OCI-LY1 (cell line): ENCODE data around the gene ACVR1.

Experiments used
- H2AFZ ChIP-seq: fragments of 200-600 bp; sonication (generic), shearing (Covaris generic); 2 replicates; pipeline ENCODE4 v1.6.0; 2014; ENCODE audit warnings: antibody characterized with exemption, mild to moderate bottlenecking, low read length
- H3F3A ChIP-seq: fragments of 200-600 bp; sonication (generic), shearing (Covaris generic); 2 replicates; pipeline ENCODE4 v1.6.0; 2014; ENCODE audit warnings: mild to moderate bottlenecking, antibody characterized with exemption, low read length, moderate library complexity; ENCODE audit not compliant: insufficient read depth
- H3K27ac ChIP-seq: fragments of 200-600 bp; sonication (generic); 2 replicates; pipeline ENCODE4 v1.5.1; 2014; ENCODE audit warnings: low read length, mixed run types, mild to moderate bottlenecking, low read depth; ENCODE audit not compliant: poor library complexity, severe bottlenecking
- H3K27me3 ChIP-seq: fragments of 200-600 bp; sonication (generic); 2 replicates; pipeline ENCODE4 v1.6.0; 2014; ENCODE audit warnings: antibody characterized with exemption, mild to moderate bottlenecking, low read length, moderate library complexity; ENCODE audit not compliant: insufficient read depth
- H3K36me3 ChIP-seq: fragments of 200-600 bp; sonication (generic); 2 replicates; pipeline ENCODE4 v1.6.1; 2014; ENCODE audit warnings: mild to moderate bottlenecking, antibody characterized with exemption, low read length, moderate library complexity, mixed read lengths; ENCODE audit not compliant: insufficient read depth
- H3K4me1 ChIP-seq: fragments of 200-600 bp; sonication (generic); 2 replicates; pipeline ENCODE4 v1.5.1; 2014; ENCODE audit warnings: mild to moderate bottlenecking, low read length, moderate library complexity; ENCODE audit not compliant: insufficient read depth, severe bottlenecking
- H3K4me2 ChIP-seq: fragments of 200-600 bp; sonication (generic), shearing (Covaris generic); 2 replicates; pipeline ENCODE4 v1.6.1; 2014; ENCODE audit warnings: low read length
- H3K4me3 ChIP-seq: fragments of 200-600 bp; sonication (generic); 2 replicates; pipeline ENCODE4 v1.5.1; 2014; ENCODE audit warnings: low read length, low read depth, mild to moderate bottlenecking, mixed read lengths; ENCODE audit not compliant: poor library complexity, severe bottlenecking
- H3K79me2 ChIP-seq: fragments of 200-600 bp; shearing (Covaris generic); 2 replicates; pipeline ENCODE4 v1.6.1; 2016; ENCODE audit warnings: mixed run types, low read length, mixed read lengths; ENCODE audit not compliant: insufficient read depth
- H3K9ac ChIP-seq: fragments of 200-600 bp; sonication (generic), shearing (Covaris generic); 2 replicates; pipeline ENCODE4 v1.6.1; 2014; ENCODE audit warnings: mild to moderate bottlenecking, low read length, mixed read lengths
- H3K9me2 ChIP-seq: fragments of 200-600 bp; sonication (generic), shearing (Covaris generic); 2 replicates; pipeline ENCODE4 v1.6.1; 2014; ENCODE audit warnings: low read depth, mild to moderate bottlenecking, low read length, mixed read lengths
- H3K9me3 ChIP-seq: fragments of 200-600 bp; shearing (Covaris generic); 2 replicates; pipeline ENCODE4 v1.6.1; 2014; ENCODE audit warnings: low read length, mixed read lengths
- H4K20me1 ChIP-seq: fragments of 200-600 bp; sonication (generic), shearing (Covaris generic); 2 replicates; pipeline ENCODE4 v1.6.0; 2016; ENCODE audit warnings: mild to moderate bottlenecking, low read length; ENCODE audit not compliant: insufficient read depth
- CTCF ChIP-seq: fragments of 200-600 bp; sonication (generic), shearing (Covaris generic); IDR thresholded peaks from 2 replicates; pipeline ENCODE4 v1.5.1; 2017; ENCODE audit warnings: mild to moderate bottlenecking, antibody characterized with exemption, low read length, moderate library complexity, mixed read lengths
- EZH2 ChIP-seq: fragments of 200-600 bp; sonication (generic), shearing (Covaris generic); IDR thresholded peaks from 2 replicates; pipeline ENCODE4 v1.8.0; 2017; ENCODE audit warnings: borderline replicate concordance, mixed run types, mild to moderate bottlenecking, antibody characterized with exemption, low read length, moderate library complexity, mixed read lengths

Gene ACVR1

DNA sequence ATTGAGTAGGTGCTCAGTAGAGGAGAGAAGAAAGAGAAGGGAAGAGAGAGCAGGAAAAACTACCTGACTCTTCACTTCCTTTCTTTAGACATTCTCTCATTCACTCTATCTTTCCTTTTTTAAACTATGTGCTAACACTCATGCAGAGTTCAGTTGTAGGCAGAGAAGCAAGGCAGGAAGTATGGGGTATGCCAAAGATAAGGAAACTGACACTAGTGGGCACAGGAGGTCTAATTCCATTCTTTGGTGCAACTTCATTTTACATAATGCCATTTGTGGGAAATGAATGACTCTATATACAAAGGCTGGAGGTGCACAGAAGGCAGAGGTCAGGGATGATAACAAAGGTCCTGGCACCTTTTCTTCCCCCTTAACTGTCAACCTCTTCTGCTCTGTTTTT lies 35.1 kb upstream of the ACVR1 start:
- Histone ChIP-seq H4K20me1 (no peaks in the 10 kb centered on the region), H3K4me1 (no peaks in the 10 kb centered on the region), H3K36me3 (no peaks in the 10 kb centered on the region), H3K9ac (no peak overlapping the region), H3F3A (no peaks in the 10 kb centered on the region), H3K4me2 (no peak overlapping the region), H3K4me3 (no peak overlapping the region), H3K9me2 (no peaks in the 10 kb centered on the region), H3K27me3 (peaks cover 4% of the 10 kb centered on the region; the same call in 1 of the 2 replicates), H3K9me3 (no peaks in the 10 kb centered on the region), H3K79me2 (no peaks in the 10 kb centered on the region), H3K27ac (no peak overlapping the region), H2AFZ (no peak overlapping the region)
- TF ChIP-seq CTCF (no peak), EZH2 (no peak)

- H3K4me3 ChIP-seq, result no peak overlapping the region
- H2AFZ ChIP-seq, result no peak overlapping the region
- no peaks in the 10 kb centered on the region for H3K9me3 ChIP-seq
- no peaks in the 10 kb centered on the region for H3F3A ChIP-seq
- no peak overlapping the region for H3K4me2 ChIP-seq
- no peaks in the 10 kb centered on the region for H3K9me2 ChIP-seq
- H3K9ac ChIP-seq, result no peak overlapping the region
- H3K27me3 ChIP-seq, result peaks cover 4% of the 10 kb centered on the region
- TF ChIP-seq CTCF (no peak), EZH2 (no peak)
- H3K36me3 ChIP-seq, result no peaks in the 10 kb centered on the region
- H4K20me1 ChIP-seq, result no peaks in the 10 kb centered on the region
- no peaks in the 10 kb centered on the region for H3K79me2 ChIP-seq
- no peaks in the 10 kb centered on the region for H3K4me1 ChIP-seq
- H3K27ac ChIP-seq, result no peak overlapping the region
Observed at GRCh38 chr2:157905092-157905491, 29.0 kb upstream of the ACVR1 start.

DNA sequence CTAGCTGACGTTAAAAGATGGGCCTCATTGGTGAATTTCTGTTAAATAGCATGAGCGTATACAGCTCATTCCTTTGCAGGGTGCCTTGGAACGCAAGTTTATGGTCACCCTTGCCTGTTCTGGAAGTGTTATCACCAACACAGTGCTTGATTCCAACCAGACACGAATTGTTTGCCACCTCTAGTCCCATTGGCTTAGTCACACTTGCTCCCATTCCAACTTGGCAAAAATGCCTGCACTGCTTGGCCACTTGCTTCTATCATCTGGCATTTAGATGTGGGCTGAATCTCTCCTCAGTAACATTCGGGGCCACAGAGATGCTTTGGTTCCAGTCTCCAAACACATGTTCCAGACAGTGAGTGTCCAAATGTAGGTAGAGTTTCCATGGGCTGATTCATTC lies 27.5 kb upstream of the ACVR1 start:
- no peak overlapping the region for H3K4me3 ChIP-seq
- H4K20me1 ChIP-seq, result no peaks in the 10 kb centered on the region
- no peak overlapping the region for H2AFZ ChIP-seq
- H3K27me3 ChIP-seq, result peaks cover 4% of the 10 kb centered on the region
- no peaks in the 10 kb centered on the region for H3F3A ChIP-seq
- TF ChIP-seq EZH2, result no peak
- TF ChIP-seq CTCF, result no peak
- no peak overlapping the region for H3K4me2 ChIP-seq
- H3K9ac ChIP-seq, result no peak overlapping the region
- no peaks in the 10 kb centered on the region for H3K9me2 ChIP-seq
- no peaks in the 10 kb centered on the region for H3K4me1 ChIP-seq
- no peaks in the 10 kb centered on the region for H3K79me2 ChIP-seq
- no peaks in the 10 kb centered on the region for H3K36me3 ChIP-seq
- H3K9me3 ChIP-seq, result no peaks in the 10 kb centered on the region
- no peak overlapping the region for H3K27ac ChIP-seq
